NB4 (cell line): ENCODE results near the gene CAPN12.

Source experiments
- TF ChIP-seq, protein P1 (sequence below): IDR thresholded peaks from one replicate; pipeline ENCODE4 v1.5.1; 2012; ENCODE audit warnings: low read depth, low read length
- TF ChIP-seq, protein P2 (sequence below): IDR thresholded peaks from 2 replicates; pipeline ENCODE4 v1.6.1; 2011; ENCODE audit warnings: low read depth, low read length

DNA sequence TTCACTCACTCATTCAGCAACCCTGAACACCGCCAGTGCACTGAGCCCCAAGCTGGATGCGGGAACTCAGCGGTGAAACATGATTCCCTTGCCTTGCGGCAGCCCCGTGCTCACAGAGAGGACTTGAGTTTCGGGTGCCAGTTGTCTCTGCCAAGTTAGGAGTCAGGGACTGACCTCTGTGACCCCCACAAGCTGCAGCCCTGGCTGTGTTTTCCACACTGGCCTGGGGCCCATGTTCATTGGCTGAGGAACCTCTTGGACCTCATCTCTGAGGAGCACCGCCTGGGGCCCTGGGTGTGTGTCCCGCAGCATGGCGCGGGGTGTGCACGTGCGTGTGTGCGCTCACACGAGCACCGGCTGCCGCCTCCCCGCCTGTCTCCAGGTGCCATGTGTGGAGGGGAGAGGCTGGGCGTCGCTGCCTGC lies 31.0 kb downstream of the CAPN12 start:
- TF ChIP-seq, protein P1, sequence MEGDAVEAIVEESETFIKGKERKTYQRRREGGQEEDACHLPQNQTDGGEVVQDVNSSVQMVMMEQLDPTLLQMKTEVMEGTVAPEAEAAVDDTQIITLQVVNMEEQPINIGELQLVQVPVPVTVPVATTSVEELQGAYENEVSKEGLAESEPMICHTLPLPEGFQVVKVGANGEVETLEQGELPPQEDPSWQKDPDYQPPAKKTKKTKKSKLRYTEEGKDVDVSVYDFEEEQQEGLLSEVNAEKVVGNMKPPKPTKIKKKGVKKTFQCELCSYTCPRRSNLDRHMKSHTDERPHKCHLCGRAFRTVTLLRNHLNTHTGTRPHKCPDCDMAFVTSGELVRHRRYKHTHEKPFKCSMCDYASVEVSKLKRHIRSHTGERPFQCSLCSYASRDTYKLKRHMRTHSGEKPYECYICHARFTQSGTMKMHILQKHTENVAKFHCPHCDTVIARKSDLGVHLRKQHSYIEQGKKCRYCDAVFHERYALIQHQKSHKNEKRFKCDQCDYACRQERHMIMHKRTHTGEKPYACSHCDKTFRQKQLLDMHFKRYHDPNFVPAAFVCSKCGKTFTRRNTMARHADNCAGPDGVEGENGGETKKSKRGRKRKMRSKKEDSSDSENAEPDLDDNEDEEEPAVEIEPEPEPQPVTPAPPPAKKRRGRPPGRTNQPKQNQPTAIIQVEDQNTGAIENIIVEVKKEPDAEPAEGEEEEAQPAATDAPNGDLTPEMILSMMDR: no peak
- TF ChIP-seq, protein P2, sequence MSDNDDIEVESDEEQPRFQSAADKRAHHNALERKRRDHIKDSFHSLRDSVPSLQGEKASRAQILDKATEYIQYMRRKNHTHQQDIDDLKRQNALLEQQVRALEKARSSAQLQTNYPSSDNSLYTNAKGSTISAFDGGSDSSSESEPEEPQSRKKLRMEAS: no peak
